MCF 10A (cell line): Measurements from ENCODE around the gene PRSS35. TPM values are rescaled to one million over a fixed set of nuclear protein-coding genes. Genes with fewer than 3 reads are reported as not detected.
A peak's percentile ranks its signal among the peaks of the same experiment; 100 is the strongest.
"Not testable (repeated sequence)": the region's sequence is repeated elsewhere in the genome, so short reads cannot be mapped to it uniquely, and the experiment has no call there.

ENCODE experiments used
- BruUV-seq: library from RNA; stranded (reverse); fragments of 400-500 nt; replicated peaks from 2 replicates; lab custom pipeline; 2021; lab: Mats Ljungman, UMichigan
- CTCF ChIA-PET: fragments of 300-600 bp; sonication (Branson Sonifier 250); formaldehyde crosslinking; extraction: SDS; loops from one replicate; lab custom pipeline; 2021; ENCODE audit warnings: antibody characterized with exemption, inconsistent platforms; lab: Yijun Ruan, JAX
- POLR2A ChIA-PET: fragments of 300-600, 350-650 bp; sonication (Branson Sonifier 250); formaldehyde crosslinking; extraction: SDS; loops from one replicate; lab custom pipeline; 2020; ENCODE audit warnings: antibody characterized with exemption, inconsistent platforms; lab: Yijun Ruan, JAX
- DNase-seq: peaks from one replicate; pipeline ENCODE4 v3.0.0-alpha.2; 2018; ENCODE audit not compliant: unreplicated experiment
- H3K27ac Mint-ChIP-seq: one replicate; pipeline ENCODE4 v1.8.0; 2022; ENCODE audit warnings: mild to moderate bottlenecking, low read depth, mixed read lengths; ENCODE audit not compliant: unreplicated experiment
- H3K27me3 Mint-ChIP-seq: one replicate; pipeline ENCODE4 v1.8.0; 2022; ENCODE audit warnings: mixed read lengths; ENCODE audit not compliant: insufficient read depth, unreplicated experiment
- H3K36me3 Mint-ChIP-seq: one replicate; pipeline ENCODE4 v1.8.0; 2022; ENCODE audit warnings: mild to moderate bottlenecking, moderate library complexity, mixed read lengths; ENCODE audit not compliant: insufficient read depth, unreplicated experiment
- H3K4me1 Mint-ChIP-seq: one replicate; pipeline ENCODE4 v1.8.0; 2022; ENCODE audit warnings: mixed read lengths; ENCODE audit not compliant: insufficient read depth, unreplicated experiment
- H3K4me3 Mint-ChIP-seq: one replicate; pipeline ENCODE4 v1.8.0; 2022; ENCODE audit warnings: mild to moderate bottlenecking, moderate library complexity, mixed read lengths; ENCODE audit not compliant: unreplicated experiment
- H3K9me3 Mint-ChIP-seq: one replicate; pipeline ENCODE4 v1.8.0; 2022; ENCODE audit warnings: mixed read lengths; ENCODE audit not compliant: unreplicated experiment
- intact Hi-C: fragments of 100-400 bp; cut with micrococcal nuclease; formaldehyde crosslinking; loops from 2 replicates; pipeline ENCODE4 v1.14.1; 2022
- total RNA-seq: library from RNA; stranded (reverse); gene quantifications from 2 replicates; pipeline ENCODE4 v1.2.3, GENCODE V29; 2022
- TF ChIP-seq, protein P1 (sequence below): fragments of 200-600 bp; IDR thresholded peaks from one replicate; pipeline ENCODE4 v1.8.0; 2022; ENCODE audit warnings: antibody characterized with exemption, mild to moderate bottlenecking; ENCODE audit not compliant: unreplicated experiment

Gene PRSS35
- total RNA-seq, 1 experiment from 2014 or later = not detected

DNA sequence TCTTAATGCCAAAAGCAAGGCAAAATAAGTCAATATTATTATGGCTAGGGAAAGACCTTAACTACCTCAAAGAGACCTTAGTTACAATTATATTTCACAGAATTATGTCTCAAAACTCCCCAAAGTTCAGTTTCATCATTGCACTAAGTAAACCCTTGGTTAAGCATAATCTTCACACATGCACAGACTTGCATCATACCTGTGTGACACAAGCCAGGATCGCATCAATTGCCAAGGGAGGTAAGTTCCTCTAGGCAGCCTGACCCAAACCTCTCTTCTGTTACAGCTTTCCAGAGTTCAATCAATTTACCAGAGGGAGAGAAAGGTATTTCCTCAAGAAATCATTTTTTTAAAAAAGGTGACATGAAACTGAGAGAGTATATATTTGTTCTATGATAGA is 31.9 kb upstream of the PRSS35 start:
- no peaks in the 10 kb centered on the region for H3K9me3 Mint-ChIP-seq
- ChIA-PET CTCF (interaction anchor here (0.6 to 2.9 kb wide), 4 partner anchors 12 to 1224 kb away, joined by 3 to 15 read pairs (median 4); partner anchors contain the start of gene PRSS35), POLR2A (interaction anchor here (1.6 to 1.7 kb wide), 2 partner anchors 16 to 53 kb away, joined by 4 to 5 read pairs; no protein-coding TSS in a partner anchor)
- no peaks in the 10 kb centered on the region for H3K36me3 Mint-ChIP-seq
- no peaks in the 10 kb centered on the region for H3K4me1 Mint-ChIP-seq
- no peak overlapping the region for H3K27ac Mint-ChIP-seq
- TF ChIP-seq, protein P1, sequence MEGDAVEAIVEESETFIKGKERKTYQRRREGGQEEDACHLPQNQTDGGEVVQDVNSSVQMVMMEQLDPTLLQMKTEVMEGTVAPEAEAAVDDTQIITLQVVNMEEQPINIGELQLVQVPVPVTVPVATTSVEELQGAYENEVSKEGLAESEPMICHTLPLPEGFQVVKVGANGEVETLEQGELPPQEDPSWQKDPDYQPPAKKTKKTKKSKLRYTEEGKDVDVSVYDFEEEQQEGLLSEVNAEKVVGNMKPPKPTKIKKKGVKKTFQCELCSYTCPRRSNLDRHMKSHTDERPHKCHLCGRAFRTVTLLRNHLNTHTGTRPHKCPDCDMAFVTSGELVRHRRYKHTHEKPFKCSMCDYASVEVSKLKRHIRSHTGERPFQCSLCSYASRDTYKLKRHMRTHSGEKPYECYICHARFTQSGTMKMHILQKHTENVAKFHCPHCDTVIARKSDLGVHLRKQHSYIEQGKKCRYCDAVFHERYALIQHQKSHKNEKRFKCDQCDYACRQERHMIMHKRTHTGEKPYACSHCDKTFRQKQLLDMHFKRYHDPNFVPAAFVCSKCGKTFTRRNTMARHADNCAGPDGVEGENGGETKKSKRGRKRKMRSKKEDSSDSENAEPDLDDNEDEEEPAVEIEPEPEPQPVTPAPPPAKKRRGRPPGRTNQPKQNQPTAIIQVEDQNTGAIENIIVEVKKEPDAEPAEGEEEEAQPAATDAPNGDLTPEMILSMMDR = no peak
- H3K4me3 Mint-ChIP-seq = no peak overlapping the region
- peak; percentile 54 for DNase-seq
- BruUV-seq = no TSS peak
- H3K27me3 Mint-ChIP-seq = no peaks in the 10 kb centered on the region
- intact Hi-C loops = no loop called here

DNA sequence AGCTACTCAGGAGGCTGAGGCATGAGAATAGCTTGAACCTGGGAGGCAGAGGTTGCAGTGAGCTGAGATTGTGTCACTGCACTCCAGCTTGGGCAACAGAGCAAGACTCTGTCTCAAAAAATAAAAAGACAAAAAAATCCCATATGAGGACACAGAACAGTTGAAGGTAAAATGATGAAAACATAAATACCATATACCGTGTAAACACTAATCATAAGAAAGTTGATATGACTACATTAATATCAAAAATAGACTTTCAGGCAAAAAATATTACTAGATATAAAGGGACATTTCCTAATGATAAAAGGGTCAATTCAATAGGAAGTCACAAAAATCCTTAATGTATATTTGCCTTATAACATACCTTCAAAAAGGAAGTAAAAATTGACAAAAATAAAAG is 30.4 kb upstream of the PRSS35 start:
- H3K4me1 Mint-ChIP-seq, H3K4me3 Mint-ChIP-seq, H3K27ac Mint-ChIP-seq, H3K36me3 Mint-ChIP-seq, BruUV-seq, intact Hi-C loops, DNase-seq, H3K9me3 Mint-ChIP-seq, H3K27me3 Mint-ChIP-seq: not testable (repeated sequence)
- ChIA-PET POLR2A (interaction anchor here (0.7 kb wide), 1 partner anchor 77 kb away, joined by 4 read pairs; no protein-coding TSS in a partner anchor), CTCF (interaction anchor here (0.9 kb wide), 2 partner anchors 30 to 64 kb away, joined by 3 read pairs; partner anchors contain the start of gene PRSS35)

DNA sequence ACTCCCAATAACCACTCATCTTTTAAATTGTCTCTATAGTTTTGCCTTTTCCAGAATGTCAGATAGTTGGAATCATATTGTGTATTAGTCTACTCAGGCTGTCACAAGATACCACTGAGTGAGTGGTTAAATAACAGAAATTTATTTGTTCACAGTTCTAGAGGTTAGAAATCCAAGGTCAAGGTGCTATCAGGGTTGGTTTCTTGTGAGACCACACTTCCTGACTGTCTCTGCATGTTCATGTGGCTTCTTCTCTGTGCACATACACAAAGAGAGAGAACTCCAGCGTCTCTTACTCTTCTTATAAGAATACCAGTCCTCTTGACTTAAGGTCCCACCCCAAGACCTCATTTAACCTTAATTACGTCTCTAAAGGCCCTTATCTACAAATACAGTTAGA is 23.9 kb upstream of the PRSS35 start:
- no peak overlapping the region for H3K27ac Mint-ChIP-seq
- no peaks in the 10 kb centered on the region for H3K9me3 Mint-ChIP-seq
- no peaks in the 10 kb centered on the region for H3K4me1 Mint-ChIP-seq
- no peak overlapping the region for H3K4me3 Mint-ChIP-seq
- POLR2A ChIA-PET = no interaction called here
- H3K27me3 Mint-ChIP-seq = no peaks in the 10 kb centered on the region
- TF ChIP-seq, protein P1 = no peak
- DNase-seq = no peak
- no TSS peak for BruUV-seq
- CTCF ChIA-PET = interaction anchor here (1.8 kb wide), 1 partner anchor 25 kb away, joined by 7 read pairs; no protein-coding TSS in a partner anchor
- intact Hi-C loops = no loop called here
- peaks cover 5% of the 10 kb centered on the region for H3K36me3 Mint-ChIP-seq

DNA sequence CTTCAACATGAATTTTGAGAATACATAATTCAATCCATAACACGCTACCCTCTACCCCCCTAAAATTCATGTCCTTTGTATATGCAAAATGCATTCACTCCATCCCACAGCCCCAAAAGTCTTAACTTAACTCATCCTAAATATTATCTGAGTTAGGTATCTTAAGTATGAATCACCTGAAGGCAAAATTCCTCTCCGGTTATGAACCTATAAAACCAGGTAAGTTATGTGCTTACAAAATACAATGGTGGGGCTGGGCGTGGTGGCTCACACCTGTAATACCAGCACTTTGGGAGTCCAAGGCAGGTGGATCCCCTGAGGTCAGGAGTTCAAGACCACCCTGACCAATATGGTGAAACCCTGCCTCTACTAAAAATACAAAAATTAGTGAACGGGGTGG is 23.5 kb upstream of the PRSS35 start:
- H3K27ac Mint-ChIP-seq = no peak overlapping the region
- H3K4me1 Mint-ChIP-seq = no peaks in the 10 kb centered on the region
- POLR2A ChIA-PET = no interaction called here
- TF ChIP-seq, protein P1 = no peak
- H3K9me3 Mint-ChIP-seq = no peaks in the 10 kb centered on the region
- intact Hi-C loops = no loop called here
- no peak overlapping the region for H3K4me3 Mint-ChIP-seq
- CTCF ChIA-PET = interaction anchor here (1.8 kb wide), 1 partner anchor 25 kb away, joined by 7 read pairs; no protein-coding TSS in a partner anchor
- no peaks in the 10 kb centered on the region for H3K27me3 Mint-ChIP-seq
- H3K36me3 Mint-ChIP-seq = peaks cover 5% of the 10 kb centered on the region
- no peak for DNase-seq
- BruUV-seq = no TSS peak
